Stimulated activated CD4-positive, alpha-beta T cell treated with anti-CD3 and anti-CD28 coated beads, Interleukin-2, amount 100 ng/mL, for 24 hours (primary cell): ENCODE data around the gene MAT2B.
A peak's percentile ranks its signal among the peaks of the same experiment; 100 is the strongest.

Experiments
- DNase-seq, 2 donors: peaks; one replicate each; pipeline ENCODE4 v3.0.0-alpha.2; 2020

MAT2B gene

GRCh38 chr5:163505368-163506094 is at the start of gene MAT2B:
MAT2B (plus strand) TSS chr5:163505619; CDS start chr5:163505687, 68 bp downstream.
- peak; percentile 94 to 96 for DNase-seq

- no peak for DNase-seq
Observed at GRCh38 chr5:163456029-163456589, 49.3 kb upstream of the MAT2B start.

- no peak for DNase-seq
Observed at GRCh38 chr5:163456840-163457239, 48.6 kb upstream of the MAT2B start.

- no peak for DNase-seq
Observed at GRCh38 chr5:163458778-163459385, 46.5 kb upstream of the MAT2B start.

DNA sequence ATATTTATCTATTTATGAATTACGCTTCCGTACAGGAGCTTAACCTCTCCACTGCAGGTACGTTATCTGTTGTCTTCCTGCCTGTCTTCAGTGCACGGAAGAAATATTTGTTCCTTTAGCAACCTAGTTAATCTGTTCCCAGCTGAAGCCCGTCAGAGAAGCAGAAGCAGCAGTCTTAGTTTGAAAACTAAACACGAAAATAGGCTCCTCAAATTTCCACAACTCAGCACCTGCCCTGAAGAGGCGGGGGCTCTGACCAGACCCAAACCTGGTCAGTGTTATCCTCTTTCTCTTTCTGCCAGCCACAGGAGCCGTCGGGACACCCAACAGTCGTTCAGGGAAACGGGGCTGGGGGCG is 46.0 kb upstream of the MAT2B start:
- no peak for DNase-seq

- DNase-seq, result peak; percentile 92 to 95
Observed at GRCh38 chr5:163459819-163460561, 45.4 kb upstream of the MAT2B start, which contains the start of gene NUDCD2. NUDCD2 (minus strand) TSS chr5:163460102; CDS start chr5:163460050, 52 bp downstream.

DNA sequence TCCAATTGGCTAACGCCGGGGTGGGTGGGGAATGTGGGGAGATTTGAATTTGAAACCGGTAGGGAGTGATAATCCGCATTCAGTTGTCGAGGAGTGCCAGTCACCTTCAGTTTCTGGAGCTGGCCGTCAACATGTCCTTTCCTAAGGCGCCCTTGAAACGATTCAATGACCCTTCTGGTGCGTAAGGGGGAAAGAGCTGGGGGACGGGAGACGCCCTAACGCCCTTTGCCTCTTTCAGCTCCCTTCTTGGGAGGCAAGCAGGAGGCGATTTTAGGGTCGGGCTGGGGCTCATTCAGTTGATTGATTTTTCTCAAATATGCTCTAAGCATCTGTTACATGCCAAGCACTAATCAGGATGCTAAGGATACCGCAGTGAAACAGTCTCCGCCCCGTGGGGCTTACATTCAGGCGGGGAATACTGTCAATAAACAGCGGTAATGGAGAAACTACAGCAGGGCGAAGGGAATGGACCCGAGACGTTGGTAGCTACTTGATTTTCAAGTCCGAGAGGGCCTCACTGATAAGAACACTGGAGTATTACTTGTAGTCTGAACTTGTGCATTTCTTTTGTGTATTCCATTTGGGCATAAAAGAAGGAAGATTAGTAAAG is 44.8 kb upstream of the MAT2B start, which contains the start of gene HMMR:
Gene HMMR (plus strand): TSS at position 71 of the 610 bp plus-strand sequence. CDS start 61 bp downstream, at position 132.
- peak in 1 of 2 donors; percentile 15 for DNase-seq

DNA sequence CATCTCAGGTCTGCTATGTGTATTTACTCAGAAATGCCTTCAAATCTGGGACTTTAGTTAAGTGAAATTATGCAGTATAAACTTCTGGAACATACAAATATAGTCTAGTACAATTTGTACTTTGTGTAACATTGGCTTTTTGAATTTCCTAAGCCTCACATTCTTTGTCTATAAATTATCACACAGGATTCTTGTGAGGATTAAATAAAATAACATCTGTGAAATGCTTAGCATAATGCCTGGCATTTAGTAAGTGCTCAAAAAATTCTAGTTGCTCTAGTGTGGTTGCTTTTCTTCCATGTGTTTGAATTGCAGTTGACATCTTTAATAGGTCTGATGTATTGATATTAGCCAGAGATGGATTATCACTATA is 42.4 kb upstream of the MAT2B start:
- DNase-seq, result no peak

- DNase-seq, result no peak
Observed at GRCh38 chr5:163467682-163468081, 37.7 kb upstream of the MAT2B start.

- DNase-seq, result no peak
Observed at GRCh38 chr5:163473635-163474243, 31.7 kb upstream of the MAT2B start.

DNA sequence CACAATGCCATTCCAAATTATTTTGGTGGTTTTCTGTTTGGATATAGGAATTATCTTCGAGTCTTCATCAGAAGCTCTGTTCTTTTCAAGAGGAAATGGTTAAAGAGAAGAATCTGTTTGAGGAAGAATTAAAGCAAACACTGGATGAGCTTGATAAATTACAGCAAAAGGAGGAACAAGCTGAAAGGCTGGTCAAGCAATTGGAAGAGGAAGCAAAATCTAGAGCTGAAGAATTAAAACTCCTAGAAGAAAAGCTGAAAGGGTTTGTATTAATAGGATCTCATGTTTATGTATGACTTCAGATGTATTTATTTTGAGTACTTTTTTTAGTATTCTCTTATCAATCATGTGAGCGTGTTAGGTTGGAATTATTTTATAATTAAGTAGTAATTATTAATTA is 30.0 kb upstream of the MAT2B start:
- no peak for DNase-seq

DNA sequence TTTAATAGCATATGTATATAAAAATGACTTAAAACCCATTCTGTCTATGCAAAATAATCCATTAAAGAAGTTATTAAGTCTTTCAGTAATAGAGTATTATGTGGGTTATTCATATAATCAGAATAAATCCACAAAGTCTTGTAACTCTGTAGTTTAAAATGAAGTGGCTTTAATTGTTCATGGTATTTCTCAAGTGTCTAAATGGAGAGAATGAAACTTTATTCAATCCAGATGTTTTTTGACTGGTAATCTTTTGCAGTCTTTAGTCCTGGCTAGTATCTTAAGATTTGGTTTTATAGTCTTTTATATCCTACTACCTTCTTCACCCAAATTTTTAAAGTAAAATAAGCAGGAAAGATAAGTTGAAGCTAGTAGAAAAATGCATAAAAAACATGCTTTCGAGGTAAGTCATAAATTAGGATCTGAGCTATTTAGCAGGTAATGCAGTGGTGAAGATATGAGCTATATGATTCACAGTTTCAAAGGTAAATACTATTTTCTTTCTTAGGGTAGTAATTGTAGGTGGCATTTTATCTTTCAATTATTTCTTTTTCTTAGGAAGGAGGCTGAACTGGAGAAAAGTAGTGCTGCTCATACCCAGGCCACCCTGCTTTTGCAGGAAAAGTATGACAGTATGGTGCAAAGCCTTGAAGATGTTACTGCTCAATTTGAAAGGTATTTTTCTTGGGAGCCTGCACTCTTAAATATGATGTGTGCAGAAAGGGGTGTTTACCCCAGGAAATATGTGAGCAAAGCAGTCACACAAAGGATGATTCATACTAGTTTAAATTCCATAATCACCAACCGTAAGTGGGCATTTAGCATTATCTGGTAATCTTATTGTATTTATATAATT is 27.1 kb upstream of the MAT2B start:
- no peak for DNase-seq

DNA sequence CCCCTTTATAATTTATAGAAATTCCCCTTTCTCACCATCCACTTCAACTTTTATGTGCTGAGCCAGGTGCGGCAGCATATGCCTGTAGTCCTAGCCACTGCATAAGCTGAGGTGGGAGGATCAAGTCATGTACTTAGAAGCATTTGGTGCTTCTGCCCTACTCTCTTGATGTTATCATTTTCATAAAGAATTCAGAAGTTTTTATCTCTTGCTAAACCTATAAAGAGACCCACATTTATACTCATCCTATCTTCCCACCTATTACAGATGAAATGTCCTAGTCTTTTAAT is 26.5 kb upstream of the MAT2B start:
- DNase-seq, result no peak

DNA sequence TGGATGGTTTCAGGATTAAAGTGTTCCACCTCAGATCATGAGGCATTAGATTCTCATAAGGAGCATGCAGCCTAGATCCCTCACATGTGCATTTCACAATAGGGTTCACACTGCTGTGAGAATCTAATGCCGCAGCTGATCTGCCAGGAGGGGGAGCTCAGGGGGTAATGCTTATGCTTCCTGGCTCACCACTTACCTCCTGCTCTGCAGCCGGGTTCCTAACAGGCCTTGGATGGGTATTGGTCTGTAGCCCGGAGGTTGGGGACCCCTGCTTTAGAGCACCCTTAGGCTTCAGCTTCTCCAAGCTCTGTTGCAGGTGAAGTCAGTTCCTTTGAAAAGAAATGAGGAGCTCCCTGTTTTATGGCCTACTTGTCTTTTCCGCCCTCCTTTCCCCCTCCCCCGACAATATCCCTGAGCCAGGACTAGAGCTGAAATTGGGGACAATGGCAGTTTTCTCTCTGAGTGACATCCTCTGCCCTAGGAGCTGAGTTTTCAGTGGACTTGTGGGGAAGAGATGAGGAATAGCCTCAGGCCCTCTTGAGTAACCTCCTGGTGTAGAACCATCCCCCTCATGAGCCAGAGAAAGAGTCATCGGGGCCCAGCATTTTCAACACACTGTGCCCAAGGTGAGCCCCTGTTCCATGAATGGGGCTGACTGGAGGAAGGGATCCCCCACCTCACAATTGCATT is 16.2 kb upstream of the MAT2B start:
- DNase-seq, result no peak

DNA sequence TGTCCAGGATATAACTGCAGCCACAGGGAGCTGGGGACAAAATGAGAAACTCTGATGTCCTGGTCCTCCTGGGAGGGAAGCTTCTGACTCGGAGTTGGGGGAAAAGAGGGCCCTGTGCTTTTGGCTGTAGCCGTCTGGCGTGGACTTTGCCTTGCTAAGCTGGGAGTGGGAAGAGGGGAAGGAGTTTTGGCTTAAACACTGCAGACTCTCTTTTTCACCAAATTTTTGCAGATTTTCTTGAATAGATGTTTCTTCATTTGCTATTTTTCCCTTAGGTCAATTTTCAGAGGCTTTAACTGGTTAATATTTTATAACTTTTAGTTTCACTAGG is 15.7 kb upstream of the MAT2B start:
- DNase-seq, result no peak

GRCh38 chr5:163496286-163496685 is 9.1 kb upstream of the MAT2B start:
- no peak for DNase-seq

- DNase-seq, result no peak
Observed at GRCh38 chr5:163497315-163497714, 8.1 kb upstream of the MAT2B start.

GRCh38 chr5:163498886-163499285 is 6.5 kb upstream of the MAT2B start:
- DNase-seq, result no peak

- DNase-seq, result no peak
Observed at GRCh38 chr5:163502521-163502920, 2.9 kb upstream of the MAT2B start.

GRCh38 chr5:163503106-163504078 is 2.0 kb upstream of the MAT2B start:
- peak; percentile 42 to 49 for DNase-seq
